ENCODE results near the gene EML6. TPM values are rescaled to one million over a fixed set of nuclear protein-coding genes. Genes with fewer than 3 reads are reported as not detected.
"Not testable (repeated sequence)": the region's sequence is repeated elsewhere in the genome, so short reads cannot be mapped to it uniquely, and the experiment has no call there.

Gene EML6
- total RNA-seq, 1 donor from 2014 or later = 29.7 TPM

DNA sequence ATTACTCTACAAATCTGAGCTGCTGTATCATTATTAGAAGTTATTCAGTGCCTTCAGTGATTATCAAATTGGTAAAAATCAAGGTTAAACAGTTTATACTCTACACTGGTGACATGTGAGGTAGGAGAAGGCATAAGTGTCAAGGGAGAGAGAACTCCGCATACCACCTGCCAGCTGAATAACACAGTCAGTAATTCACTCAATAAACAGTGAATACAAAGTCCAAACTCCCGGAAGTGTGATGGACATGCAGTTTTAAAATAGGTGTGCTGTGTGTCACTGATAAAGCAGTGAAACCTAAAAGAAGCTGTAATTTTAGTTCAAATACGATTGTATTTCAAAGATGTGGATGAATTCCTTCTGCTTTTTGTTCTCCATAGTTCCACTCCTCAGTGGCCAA lies 149.8 kb downstream of the EML6 start:
- not testable (repeated sequence) for DNase-seq (ENCODE audit: low read depth)

DNA sequence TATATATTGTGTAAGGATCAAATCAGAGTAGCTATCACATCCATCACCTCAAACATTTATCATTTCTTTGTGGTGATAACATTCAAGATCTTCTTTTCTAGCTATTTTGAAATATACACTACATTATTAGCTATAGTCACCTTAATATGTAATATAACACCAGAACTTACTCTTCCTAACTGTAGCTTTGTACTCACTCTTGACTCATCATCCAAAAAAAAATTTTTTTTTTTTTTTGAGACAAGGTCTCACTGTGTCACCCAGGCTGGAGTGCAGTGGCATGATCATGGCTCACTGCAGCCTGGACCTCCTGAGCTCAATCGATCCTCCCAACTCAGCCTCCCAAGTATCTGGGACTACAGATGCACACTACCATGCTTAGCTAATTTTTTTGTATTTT lies 153.3 kb downstream of the EML6 start:
- DNase-seq (ENCODE audit: low read depth) = no peak

DNA sequence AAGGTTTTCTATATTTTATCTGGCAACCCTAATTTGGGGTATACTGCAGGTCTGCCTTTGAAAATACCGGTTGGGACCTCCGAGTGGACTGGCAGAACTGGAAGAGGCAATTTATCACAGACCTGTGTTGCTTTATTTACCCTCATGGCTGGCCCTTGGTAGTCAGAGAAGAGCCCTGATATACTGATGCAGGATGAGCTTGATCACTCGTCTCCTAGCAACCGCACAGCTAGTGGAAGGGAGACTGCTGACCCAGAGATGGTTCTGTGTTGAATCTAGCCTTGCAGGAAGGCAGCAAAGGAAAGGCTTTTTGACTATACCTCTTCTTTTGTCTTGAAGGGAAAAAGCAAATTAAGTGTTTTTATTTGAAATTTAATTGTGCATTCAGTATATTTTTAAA lies 154.7 kb downstream of the EML6 start:
- peak; percentile 33 for DNase-seq (ENCODE audit: low read depth)

DNA sequence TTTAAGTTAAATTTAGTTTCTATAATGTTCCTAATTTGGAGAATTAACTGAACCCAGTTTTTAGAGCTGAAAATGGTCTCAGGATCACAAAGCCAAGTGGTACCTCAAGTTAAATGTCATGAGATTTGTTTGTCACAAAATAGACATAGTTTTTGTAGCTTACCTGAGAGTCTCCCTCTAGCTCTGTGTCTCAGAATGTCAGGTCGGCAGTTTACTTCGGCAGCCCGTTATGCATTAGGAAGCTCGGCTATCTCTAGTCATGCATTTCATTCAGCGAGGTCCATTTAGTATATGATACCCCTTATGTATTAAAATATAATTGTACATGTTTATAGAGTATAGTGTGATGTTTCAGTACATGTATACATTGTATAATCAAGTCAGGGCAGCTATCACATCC lies 155.6 kb downstream of the EML6 start:
- no peak for DNase-seq (ENCODE audit: low read depth)

DNA sequence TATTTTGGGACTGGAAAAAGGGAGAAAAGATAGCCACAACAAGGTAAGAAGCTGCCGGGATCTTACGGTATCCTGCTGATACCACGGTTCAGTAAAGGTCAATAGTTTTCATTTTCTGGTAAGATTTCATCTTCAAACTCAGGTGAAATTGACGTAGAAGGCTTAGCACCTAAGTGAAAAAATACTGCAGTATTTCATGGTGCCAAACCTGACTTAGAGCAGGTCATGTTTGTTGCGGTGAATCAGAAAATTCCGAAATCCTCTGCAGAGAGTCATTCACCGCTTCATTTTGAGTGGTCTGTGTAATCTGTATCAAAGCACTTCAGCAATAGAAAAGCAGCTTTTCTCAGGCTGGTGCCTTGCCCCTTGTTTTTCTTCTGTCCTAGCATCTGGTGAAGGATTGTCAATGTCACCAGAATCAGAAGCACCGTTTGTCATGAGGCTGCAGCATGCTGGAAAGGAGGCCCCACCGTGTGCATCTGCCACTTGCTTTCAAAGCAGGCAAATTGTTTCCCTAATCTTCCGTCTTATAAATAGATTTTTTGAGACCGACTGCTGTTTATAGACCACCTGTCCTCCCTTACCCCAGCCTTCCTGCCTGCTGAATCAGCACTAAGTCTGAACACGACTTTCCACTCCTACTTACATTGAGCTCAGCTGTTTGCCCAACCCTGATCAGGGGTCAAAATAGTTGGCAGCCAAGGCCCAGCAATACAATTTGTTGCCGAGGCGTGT lies 156.3 kb downstream of the EML6 start:
- peak; percentile 97 for DNase-seq (ENCODE audit: low read depth)

DNA sequence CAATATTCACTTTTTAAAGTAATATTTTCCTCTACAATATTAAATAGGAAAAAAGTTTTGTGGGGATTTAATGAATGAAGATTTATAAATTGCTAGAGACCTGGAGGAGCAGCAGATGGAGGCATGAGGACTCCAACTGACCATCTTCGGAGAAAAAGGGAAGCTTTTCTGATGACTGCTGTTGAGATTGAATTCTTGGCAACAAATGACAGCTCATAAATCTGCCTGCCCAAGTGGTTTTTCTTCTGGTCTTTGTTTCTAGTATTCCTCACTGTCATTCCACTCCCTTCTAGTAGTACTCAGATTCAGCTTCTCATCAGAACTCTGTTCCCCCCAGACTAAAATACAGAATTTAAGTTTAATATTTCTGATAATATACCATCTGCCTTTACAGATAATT lies 157.0 kb downstream of the EML6 start:
- DNase-seq (ENCODE audit: low read depth) = peak; percentile 80

DNA sequence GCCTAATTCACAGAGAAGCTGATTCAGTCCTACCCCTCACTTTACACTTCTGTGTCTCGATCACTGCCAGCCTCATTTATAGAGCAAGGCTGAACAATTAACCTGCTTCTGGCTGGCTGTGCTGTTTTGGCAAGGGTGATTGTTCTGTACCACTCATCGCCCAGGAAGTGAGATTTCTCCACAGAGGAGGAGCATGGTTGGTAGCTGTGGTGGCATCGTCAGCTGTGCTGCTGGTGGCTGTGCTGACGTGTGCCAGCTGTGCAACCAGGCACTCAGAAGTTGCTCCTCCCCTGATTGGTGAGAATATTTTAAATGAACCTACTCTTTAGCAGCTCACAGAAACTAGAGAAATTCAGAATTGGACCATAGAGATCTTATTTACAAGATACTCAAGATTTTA lies 158.3 kb downstream of the EML6 start:
- DNase-seq (ENCODE audit: low read depth) = peak; percentile 90

DNA sequence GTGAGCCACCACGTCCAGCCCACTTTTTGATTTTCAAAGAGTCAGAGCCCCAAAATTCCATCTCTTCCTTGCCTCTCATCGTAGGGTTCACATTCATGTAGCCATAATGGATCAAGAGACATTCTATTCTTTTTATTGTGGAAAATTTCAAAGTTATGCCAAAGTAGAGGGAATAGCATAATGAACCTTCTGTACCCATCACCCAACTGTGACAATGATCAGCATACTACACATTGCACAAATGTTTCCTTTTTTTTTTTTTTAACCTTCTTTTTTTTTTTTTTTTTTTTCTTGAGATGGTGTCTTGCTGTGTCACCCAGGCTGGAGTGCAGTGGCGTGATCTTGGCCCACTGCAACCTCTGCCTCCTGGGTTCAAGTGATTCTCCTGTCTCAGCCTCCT lies 162.4 kb downstream of the EML6 start:
- DNase-seq (ENCODE audit: low read depth) = no peak

DNA sequence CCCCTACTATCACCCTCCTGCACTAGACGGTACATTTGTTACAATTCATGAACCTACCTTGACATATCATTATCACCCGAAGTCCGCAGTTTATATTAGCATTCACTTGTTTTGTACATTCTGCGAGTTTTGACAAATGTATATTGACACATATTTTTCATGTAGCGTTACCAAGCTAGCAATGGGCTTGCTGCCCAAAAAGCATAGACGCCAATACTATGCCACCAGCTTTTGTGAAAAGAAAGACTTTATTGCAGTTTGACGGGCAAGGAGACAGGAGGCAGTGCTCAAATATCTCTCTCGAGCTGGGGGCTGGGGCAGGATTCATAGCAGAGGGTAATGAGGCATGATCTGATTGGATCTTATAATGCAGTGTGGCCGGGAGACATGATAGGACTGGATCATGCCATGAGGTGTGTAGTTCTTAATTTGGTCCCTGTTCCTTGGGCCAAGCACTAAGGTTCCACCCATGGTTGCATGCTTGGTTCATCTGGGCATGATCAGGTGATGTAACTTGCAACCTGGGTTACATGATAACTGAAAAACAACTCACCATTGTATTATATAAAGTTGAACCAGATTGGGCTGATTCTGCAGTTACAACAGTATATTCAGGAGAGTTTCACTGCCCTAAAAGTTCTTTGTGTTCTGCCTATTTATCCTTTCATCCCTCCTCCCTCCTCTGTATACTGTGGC lies 164.5 kb downstream of the EML6 start:
- DNase-seq (ENCODE audit: low read depth) = no peak

DNA sequence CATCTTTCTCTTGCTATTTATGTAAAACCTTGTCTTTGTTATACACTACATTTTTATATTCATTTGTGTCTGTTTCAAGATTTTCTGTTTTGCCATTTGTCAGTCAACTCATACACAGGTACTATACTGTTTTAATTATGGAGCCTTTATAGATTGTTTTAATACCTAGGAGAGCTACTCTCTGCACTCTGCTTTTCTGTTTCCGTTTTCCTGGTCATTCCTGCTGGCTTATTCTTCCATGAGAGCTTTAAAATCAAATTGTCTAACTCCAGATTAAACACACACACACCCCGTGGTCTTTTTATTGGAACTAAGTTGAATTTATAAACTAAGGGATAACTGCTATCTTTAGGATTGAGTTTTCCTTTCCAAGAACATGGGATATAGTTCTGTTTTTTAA lies 165.6 kb downstream of the EML6 start:
- no peak for DNase-seq (ENCODE audit: low read depth)

DNA sequence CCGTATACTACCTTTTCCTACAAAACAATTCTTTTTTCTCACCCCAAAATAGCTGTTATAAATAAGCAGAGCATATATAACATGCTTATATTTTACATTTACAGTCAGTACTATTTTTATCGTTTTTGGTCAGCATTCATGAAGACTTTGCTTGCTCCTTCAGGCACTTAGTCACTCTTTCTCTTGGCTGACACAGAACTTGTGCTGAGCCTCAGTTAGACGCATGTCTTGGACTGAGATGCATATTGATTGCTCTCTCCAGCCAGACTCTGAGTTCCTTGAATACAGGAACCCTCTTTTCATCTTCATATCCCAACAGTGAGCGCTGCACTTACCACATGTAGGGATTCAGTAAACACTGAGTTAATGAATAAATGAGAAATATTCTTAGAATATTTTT lies 168.4 kb downstream of the EML6 start:
- no peak for DNase-seq (ENCODE audit: low read depth)

DNA sequence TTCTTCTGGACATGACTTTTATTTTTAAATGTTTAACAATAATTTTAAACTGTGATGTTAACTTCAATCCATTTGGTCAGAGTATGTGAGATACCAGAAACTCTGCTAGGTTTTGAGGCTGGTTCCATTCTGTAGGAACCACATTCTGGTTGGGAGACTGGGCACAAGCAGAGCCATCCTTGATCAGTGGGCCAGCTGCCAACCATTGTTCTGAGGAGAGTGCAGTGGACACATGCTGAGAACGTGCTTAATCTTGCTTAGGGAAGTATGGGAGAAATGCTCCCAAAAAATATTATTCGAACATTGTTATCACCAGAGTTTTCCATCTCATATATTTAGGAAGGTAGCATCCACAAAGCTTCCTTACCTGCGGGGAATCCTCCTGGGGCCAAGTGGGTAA lies 171.0 kb downstream of the EML6 start:
- peak; percentile 44 for DNase-seq (ENCODE audit: low read depth)

DNA sequence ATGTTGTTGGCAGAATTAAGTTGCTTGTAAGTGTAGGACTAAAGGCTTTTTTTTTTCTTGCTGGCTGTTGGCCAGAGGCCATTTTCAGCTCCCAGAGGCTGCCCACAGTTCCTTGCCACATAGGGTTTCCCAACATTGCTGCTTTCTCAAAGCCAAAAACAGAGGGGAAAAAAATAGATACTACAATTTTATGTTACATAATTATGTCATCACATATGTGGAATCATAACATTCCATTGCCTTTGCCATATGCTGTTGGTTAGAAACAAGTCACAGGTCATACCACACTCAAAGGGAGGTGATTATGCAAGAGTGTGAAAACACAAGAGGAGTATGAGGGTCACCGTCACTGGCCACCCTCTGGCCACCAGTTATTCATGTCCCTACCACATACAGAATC lies 172.3 kb downstream of the EML6 start:
- no peak for DNase-seq (ENCODE audit: low read depth)

DNA sequence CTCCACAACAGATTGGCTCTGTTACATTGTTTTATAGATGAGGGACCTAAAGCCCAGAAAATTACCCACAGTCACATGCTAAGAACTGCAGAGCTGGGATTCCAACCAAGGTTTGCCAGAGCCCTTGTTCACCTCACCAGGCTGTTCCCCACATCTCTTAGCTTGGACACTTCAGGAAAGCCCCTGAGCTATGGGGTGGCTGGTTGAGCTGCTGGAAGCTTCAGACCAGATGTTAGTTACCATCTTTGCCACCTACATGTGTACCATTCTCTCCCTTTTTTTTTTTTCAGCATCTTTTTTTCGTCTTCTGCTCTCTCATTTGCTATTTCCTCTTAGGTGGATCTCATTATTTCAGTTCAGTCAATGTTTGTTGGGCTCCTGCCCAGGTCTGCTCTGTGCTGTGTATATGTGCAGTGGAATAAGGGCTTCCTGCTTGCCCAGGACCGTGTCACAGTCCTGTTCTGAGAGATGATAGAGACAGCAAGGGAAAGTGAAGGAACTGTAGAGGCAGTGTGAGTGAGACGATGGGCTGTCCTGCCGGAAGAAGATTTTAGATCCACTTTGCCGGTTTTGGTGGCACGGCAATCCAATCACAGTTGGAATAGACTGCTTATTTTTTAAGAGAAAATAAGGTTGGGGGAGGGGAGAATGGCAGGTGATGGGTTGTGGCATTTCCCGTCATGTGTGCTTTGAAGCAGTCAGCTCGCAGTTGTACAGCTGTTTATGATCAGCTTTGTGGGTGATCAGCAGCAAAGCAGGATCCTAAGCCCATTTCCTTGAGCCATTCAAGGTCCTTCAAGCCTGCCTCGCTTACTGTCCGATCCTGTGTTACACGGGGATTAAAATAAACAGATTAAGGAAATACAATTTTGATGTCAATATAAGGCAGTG lies 174.2 kb downstream of the EML6 start:
- no peak for DNase-seq (ENCODE audit: low read depth)

DNA sequence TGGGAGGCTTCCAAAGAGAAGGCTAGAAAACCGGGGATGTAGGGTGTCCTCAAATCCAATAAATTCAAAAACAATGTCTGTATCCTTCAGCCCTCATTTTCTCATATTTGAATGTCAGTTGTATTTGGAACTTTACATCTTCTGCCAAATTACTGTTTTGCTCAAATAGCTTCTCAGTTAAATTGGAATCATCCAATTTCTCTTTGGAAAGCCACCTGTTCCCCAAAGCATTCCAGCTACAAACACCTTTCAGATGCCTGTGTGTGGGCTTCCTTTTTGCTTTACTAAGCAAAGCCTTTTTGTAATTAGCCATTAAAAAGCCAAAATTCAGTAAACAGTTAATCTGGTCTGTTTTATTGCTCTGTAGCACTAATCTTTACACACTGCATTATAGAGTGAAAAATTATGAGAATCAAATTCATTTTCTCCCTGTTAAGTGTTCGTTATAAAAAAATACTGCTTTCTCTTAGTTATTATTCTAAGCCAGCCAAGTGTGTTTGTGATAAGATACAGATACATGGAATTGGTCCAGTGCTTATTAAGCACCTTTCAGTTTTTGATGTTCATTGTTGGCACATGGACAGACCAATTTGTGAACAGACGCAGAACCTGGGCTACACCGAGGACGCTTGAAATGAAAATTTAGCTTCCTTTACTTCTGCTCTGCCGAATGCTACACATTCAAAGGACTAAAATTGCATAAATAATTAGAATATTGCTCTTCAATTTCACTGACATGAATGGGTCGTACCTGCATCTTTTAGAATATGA lies 175.2 kb downstream of the EML6 start:
- DNase-seq (ENCODE audit: low read depth) = no peak

DNA sequence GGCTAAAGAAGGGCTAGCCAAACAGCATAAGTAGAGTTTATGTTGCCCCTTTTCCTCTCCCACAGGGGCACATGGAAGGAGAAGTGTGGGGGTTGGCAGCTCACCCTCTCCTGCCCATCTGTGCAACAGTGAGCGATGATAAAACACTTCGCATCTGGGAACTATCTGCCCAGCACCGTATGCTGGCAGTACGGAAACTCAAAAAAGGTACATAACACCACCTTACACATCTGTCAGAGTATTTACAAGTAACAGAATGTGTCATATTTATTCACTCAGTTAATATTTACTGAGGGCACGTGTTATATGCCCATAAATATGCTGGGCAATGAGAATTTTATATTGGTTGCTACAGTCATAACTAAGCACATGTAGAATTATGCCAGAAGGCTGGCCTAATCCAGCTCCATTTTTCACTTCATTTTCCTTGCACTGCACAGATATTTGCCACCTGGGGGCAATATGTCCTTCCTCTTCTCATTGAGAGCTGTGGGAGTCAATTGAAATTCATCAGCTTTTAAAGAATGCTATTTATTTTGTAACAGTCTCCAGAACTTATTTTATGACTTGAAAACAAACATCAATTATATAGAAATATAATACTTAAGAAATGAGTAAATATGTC lies 176.2 kb downstream of the EML6 start:
- peak; percentile 76 for DNase-seq (ENCODE audit: low read depth)

DNA sequence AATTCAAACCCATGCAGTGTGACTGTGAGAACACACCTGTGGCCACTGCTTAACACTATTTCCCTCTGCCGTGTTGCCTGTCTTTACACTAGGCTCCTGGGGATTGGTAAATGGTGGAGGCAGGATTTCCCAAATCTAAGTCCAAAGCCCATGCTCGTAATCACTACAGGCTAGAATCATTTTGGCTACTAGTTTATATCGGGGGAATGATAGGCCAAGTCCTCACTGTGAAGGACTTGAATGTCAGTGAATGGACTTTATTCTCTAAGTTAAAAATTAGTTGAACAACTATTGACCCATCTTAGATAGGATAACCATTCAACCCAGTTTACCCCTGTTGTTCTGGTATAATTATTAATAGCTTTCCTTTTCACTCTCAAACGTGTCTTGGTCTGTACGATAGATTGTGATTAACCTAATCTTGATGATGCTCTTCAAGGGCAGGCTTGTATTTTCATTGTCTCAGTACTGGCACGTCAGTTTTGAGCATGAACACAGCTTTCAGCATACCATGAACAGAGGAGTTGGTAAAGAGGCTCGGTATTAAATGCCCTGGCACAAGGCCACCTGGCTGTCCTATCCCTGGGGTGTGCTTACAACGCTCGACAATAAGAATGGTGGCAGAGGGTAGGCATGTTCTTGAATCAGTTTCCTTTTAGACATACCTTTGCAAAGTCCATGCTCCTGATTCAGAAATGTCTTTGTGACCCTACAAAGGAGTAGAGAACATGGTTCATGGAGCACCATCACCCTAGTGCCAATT lies 177.9 kb downstream of the EML6 start:
- no peak for DNase-seq (ENCODE audit: low read depth)

DNA sequence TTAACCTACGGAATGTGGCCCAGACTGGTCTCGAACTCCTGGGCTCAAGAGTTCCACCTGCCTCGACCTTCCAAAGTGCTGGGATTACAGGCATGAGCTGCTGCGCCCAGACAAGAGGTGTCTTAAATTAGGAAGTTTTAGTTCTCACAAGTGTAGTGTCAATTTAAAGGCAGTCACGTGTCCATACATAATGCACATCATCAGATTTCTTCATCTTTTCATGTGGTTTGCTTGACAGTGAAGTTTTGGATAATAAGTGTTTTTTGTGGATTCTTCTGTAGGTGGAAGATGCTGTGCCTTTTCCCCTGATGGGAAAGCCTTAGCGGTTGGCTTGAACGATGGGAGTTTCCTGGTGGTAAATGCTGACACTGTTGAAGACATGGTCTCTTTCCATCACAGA lies 179.3 kb downstream of the EML6 start:
- DNase-seq (ENCODE audit: low read depth) = no peak

DNA sequence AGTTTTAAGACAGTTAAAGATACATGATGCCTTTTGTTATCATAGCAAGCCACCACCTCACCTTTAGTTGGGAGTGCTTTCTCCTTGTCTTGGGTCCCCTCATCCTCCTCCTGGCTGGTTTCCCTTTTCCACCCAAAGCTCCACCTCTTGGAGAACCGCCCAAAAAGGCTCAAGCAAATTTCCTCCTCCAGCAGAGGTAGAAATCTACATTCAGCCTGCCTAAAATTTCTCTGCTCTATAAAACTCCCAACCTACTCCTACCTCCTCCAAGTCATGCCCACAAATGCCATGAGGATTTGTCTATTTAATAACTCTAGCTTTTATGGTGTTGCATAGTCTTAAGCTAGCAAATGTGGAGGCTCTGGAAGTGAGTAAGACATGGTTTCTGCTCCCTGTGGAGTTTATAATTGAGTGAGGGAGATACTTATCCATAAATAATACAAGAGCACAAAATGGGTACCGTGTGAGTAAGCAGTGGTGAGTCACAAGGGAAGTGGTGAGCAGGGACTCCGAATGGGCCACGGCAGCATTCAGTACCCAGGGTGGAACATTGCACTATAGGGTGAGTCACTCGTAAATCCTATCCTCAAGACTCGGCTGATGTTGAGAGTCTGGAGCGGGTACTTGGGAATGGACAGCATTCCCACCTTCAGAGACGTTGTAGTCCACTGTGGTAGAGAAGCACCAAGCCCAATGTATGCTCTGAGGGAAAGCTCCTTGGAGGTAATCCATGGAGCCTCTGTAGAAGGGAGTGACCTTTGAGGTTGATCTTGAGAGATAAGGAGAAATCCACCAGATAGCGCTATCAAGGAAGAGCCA lies 180.5 kb downstream of the EML6 start:
- peak; percentile 92 for DNase-seq (ENCODE audit: low read depth)

Data from myocyte (in vitro differentiated cells).